LHCN-M2 (cell line): Measurements from ENCODE around the gene SPOP. TPM values are rescaled to one million over a fixed set of nuclear protein-coding genes. Genes with fewer than 3 reads are reported as not detected.
A peak's percentile ranks its signal among the peaks of the same experiment; 100 is the strongest.
"Not testable (repeated sequence)": the region's sequence is repeated elsewhere in the genome, so short reads cannot be mapped to it uniquely, and the experiment has no call there.

ENCODE experiments used
- DNase-seq: peaks from one replicate; pipeline ENCODE4 v3.0.0-alpha.2; 2012; ENCODE audit warnings: low read depth
- total RNA-seq: library from RNA; depleted of rRNA; stranded (reverse); fragments of >200 nt; gene quantifications from 2 replicates; pipeline ENCODE4 v1.2.3, GENCODE V29; 2014

The SPOP gene
- total RNA-seq, 1 experiment from 2014 or later: 32.7 TPM

DNA sequence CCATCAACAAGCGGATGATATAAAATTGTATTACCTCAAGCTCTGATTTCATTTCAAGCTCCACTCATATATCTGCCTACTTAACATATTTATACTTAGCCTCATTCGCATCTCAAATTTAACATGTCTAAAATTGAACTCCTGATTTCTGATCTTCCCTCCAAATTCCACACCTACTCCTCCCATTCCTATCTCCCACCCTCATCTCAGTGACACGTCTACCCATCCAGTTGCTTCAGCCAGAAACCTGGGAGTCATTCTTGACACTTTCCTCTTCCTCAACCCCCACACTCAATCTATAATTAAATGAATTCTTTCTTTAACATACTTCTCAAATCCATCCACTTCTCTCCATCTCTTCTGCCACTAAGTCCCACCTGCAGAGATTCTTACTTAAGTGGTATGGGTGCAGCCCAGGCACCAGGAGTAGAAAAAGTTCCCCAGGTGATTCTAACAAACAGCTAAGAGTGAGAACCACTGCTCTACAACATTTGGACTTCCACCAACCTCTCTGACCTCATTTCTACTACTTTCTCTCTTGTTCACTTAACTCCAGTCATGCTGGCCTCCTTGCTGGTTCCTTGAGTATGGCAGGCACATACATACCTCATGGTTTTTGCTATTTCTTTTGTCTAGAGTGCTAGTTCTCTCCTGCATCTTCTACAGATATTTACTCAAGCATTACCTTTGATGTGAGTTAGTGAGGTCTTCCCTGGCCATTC, 18.1 kb downstream of the SPOP start:
- DNase-seq: no peak

DNA sequence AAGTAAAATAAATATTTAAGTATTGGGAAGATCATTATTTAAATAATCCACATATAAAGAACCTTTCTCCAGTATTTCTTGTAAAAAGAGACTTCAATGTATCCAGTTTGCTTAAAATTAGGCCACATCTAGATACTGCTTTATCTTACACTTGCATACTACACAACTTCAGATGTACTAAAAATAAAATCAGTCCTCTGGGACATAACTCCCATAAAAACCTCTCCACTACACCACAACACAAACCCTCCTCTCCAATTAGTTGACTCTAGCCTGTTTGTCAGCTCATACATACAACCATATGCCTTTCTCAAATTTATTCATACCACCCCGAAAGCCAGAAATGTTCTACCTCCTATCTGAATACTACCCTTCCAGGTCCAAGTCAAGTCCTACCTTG, 21.6 kb downstream of the SPOP start:
- no peak for DNase-seq

DNA sequence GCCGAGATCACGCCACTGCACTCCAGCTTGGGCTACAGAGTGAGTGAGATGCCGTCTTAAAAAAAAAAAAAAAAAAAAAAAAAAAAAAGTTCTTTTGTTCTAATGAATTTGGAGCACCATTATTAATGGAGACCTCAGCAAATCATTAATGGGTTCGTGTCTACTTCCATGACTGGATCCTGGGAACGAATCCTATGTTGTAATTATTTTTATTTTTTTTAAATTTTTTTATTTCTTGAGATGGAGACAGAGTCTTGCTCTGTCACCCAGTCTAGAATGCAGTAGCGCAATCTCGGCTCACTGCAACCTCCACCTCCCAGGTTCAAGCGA, 30.7 kb downstream of the SPOP start:
- no peak for DNase-seq

DNA sequence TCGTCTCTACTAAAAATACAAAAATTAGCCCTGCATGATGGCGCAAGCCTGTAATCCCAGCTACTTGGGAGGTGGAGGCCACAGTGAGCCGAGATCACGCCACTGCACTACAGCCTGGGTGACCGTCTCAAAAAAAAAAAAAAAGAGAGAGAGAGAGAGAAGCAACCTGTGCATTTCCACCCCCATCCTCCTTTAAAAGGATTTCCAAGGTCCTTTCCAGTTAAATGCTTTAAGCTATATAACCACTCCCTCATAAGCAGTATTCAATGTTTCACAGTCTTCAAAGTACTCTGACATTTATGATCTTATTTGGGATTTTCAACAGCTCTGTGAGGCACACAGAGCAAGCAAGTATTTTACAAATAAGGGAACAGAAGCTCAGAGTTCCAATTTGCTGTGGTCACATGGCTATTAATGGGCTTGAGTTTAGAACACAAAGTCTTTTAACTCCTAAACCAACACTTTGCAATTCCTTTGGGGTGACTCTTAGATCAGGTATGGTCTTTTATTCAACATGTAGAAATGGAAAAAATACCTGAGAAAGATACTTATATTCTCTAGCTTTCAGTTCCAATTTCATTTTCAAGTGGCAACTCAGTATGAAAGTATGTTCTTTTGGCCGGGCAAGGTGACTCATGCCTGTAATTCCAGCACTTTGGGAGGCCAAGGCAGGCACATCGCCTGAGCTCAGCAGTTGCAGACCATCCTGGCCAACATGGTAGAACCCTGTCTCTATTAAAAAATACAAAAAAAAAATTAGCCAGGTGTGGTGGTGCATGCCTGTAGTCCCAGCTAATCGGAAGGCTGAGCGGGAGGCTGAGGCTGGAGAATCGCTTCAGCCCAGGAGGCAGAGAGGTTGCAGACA, 31.3 kb downstream of the SPOP start:
- DNase-seq: peak; percentile 83

DNA sequence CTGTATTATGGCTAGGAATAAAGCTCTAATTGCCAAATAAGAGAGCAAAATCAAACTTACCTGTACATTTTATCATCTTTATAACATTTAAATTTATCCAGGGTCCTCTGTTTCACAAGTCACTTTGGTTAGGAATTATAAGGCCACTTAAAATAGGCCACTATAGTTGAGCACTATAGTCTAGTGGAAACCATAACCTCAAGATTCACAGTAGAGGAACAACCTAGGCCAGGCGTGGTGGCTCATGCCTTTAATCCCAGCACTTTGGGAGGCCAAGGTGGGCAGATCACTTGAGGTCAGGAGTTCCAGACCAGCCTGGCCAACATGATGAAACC, 31.9 kb downstream of the SPOP start:
- not testable (repeated sequence) for DNase-seq

DNA sequence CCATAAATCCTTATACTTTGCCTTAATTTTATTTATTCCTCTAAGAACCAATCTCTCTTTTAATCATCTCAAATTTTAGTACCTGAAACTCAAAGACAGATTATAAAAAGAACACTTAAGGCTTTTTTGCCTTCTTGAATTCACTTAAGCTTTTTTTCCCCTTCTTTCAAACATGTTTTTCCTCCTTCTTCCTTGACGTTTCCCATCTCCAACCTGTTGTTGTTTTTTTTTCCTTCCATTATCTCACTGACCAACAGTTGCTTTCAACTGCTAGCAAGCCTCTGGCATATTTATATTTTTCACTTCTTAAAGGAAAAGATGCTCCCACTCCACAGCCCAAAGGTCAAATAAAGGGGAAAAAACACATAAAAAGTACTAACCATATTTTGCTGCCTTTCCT, 32.2 kb downstream of the SPOP start:
- DNase-seq: peak; percentile 15

DNA sequence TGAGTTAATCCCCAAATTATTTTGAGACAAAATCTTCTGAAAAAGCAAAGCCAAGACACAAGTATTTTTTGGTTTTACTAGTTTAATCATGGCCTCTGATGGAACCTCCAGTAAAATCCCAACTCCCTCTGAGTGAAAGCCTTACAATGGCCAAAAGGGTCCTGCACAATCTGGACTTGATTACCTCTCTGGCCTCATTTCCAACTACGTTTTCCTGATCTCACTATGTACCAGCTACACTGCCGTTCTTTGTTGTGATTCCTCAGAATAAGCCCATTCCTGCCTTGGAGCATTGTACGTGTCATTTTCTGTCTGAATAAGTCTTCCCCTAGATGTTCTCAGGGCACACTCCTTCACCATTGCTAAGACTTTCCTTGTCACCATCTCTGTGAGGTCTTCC, 37.3 kb downstream of the SPOP start:
- no peak for DNase-seq

DNA sequence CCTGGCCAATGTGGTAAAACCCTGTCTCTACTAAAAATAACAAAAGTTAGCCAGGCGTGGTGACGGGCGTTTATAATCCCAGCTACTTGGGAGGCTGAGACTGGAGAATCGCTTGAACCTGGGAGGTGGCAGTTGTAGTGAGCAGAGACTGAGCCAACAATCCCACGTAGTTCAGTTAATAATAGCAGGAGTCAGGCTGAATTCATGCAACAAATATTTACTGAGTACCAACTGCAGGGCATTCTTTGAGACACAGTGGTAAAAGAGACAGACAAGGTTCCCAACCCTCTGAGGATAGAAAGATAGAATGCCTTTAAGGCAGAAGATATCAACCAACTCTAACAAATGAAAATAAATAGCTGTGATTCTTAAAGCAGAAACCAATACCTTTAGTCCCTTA, 39.1 kb downstream of the SPOP start:
- DNase-seq: peak; percentile 6

DNA sequence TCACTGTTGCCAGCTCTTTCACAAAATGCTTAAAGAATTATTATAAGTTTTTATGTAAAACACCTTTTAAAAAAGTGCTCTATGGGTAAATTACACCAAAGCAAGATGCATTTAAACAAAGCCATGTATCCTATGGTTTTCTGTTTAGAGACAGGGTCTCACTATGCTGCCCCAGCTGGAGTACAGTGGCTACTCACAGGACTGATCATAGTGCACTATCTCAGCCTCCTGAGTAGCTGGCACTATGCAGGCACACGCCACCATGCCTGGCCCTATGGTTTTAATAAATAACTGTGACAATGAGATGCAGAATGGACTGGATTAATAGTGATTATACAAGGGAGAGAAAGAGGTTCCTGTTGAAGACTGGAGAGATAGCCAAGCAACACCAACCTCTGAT, 40.2 kb downstream of the SPOP start:
- no peak for DNase-seq

DNA sequence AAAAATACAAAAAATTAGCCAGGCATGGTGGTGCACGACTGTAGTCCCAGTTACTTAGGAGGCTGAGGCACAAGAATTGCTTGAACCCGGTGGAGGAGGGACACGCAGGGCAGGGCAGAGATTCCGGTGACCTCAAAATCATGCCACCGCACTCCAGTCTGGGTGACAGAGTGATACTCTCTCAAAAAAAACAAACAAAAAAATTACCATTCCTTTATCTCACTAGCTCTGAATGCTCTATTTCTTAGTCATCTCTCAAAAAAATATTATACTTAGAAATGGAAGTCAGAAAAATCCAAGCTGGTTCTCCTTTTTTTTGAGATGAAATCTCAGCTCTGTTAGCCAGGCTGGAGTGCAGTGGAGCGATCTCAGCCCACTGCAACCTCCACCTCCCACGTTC, 40.8 kb downstream of the SPOP start:
- peak; percentile 36 for DNase-seq

DNA sequence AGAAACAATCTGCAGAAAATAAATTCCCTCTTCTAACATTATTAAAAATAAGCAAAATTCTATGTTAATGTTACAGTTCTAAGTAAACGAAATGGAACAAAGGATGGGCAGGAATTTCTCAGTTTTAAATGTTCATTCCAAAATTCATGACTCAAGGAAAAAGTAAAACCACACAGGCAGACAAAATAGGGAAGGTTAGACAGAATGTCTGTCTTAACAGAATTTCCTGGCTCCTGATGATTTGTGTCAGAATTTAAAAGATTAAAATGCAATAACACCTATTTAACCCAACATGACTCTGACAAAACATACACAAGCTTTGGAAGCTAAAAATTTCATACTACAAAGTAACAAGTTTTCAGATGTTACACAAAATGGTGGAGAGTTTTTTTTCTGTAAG, 42.8 kb downstream of the SPOP start:
- DNase-seq: no peak

DNA sequence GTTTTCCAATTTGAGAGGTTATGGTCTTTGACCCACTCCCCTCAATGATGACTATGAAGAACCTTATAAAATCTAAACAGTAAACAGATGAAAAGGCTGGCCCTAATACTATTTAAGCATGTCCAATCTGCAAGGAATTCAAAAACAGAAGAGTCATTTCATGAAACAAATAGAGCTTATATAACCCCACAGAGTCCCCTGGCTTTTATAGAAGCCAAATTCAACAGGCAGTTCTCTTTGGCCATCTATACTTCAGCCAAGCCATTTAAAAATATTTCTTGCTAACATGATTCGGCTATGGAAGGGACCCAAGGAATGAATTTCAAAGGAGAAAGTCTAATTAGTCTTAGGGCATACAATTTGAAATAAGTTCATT, 43.4 kb downstream of the SPOP start:
- DNase-seq: no peak

DNA sequence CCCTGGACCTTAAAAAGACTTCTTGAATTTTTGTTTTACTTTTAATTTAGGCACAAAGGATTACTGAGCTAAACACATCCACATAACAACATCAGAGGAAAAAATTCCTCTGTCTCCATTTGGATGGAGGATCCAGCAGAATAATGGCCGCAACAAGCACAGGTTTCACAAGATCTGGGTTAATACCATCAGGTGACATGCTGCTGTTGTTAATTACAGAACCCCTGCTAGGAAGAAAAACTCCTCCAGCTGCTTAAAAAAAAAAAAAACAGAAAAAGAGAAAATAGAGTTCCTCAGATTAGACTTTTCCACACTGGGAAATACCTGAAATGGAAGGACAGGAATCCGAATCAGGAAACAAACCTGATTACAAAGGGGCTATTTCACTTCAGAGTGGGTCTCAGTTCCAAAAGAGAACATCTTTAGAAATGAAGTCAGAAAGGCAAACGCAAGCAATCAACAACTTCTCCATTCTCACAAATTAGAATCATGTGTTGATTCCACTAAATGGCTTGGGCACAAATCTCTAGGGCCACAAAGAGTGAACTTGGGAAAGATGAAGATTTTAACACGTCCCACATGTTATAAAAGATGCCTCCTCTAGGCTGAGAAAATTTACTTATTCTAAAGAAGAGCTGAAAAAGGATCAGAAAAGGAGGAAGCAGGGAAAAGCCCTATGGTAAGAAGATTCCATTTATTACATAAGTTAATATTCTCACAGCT, 44.0 kb downstream of the SPOP start:
- no peak for DNase-seq

DNA sequence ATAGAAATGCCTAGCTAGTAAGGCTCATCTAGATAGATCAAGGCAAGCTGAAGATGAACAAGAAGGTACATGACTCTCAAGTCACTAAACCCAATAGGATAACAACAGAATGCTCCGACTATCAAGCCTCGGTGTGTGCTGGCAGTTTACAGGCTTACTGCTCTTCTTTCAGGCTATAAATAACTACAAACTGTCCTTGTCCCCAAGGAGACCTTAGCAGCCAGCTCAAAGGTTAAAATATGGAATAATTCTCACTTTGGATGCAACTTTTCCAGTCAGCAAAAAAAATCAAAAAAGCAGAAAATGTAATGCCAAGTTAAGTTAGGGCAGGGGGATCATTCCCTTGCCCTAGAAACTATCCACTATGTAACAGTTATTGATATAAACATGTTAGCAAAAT, 44.6 kb downstream of the SPOP start:
- DNase-seq: no peak

DNA sequence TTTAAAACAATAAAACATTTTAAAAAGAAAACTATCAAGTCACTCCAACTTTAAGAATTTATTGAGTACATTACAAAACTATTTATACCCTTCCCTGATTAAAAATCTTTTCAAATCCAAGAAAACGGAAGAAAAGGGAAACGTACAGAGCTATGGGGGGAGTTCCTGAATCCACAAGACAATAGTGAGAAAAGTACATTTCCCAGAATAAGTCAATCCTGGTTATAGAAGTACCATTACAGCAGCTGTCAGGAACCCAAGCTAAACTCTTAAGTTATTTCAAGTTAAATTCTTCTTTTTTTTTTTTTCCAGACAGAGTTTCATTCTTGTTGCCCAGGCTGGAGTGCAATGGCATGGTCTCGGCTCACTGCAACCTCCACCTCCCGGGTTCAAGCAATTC, 45.7 kb downstream of the SPOP start:
- DNase-seq: no peak

DNA sequence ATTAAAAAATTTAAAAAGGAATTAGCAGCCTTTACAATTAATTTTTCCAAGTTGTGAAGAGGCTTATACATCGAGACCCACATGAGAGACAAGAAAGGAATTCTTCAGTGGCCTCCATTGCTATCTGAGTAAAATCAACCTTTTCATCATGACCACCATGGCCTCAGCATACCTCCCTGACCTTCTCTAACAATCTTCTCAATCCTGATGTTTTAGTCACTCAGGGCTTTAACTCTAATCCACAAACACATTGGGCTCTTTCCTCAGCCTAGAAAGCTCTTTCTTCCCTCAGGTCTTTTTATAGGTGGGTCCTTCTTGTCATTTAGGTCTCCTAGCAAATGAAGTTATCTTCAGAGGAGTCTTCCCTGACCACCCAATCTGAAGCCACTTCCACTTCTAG, 46.4 kb downstream of the SPOP start:
- no peak for DNase-seq

DNA sequence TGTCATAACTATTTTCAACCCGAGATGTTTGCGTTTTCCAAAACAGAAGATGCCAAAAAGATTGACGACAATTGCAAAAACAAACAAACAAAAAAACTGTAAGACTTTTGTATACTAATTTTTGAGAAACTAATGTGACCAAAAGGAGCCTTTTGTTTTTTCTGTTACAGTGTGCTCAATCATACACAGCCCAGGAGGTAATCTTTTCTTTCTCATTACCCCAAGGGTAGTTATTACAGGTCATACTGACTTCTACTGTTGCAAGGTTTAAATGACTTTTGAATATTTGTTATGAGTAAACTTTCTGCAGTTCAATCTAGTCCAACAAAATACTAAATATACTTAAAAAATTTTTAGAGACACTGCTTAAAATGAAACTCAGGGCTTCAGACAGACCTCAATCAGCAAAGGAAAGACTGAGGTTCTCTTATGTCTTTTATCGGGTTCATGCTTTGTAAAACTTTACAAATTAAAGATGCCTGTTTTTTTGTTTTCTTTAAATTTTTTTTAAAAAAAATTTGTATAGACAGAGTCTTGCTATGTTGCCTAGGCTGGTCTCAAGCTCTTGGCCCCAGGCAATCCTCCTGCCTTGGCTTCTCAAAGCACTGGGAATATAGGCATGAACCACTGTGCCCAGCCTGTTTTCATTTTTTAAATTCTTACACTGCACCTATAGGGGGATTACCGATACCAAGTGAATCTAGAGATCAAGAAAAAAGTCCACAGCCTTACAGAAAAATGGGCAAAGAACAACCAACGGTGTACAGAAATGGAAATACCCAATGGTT, 47.6 kb downstream of the SPOP start:
- no peak for DNase-seq

DNA sequence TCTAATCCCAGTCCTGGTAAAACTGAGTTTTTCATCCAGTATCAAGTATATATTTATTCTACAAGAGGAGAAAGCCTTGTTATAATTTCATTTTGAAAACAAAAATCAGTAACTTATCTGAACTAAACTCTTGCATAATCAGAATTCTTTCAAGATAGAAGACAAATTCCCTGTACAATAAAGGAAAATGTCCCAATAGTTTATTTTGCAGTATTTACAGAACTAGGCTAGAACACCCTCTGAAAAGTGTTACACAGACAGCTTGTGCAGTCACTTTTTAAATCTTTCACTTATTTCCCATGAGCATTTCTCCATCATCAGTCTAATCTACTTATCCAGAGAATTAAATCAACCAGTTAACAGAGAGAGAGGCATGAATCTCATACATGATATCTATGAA, 48.5 kb downstream of the SPOP start:
- DNase-seq: no peak

DNA sequence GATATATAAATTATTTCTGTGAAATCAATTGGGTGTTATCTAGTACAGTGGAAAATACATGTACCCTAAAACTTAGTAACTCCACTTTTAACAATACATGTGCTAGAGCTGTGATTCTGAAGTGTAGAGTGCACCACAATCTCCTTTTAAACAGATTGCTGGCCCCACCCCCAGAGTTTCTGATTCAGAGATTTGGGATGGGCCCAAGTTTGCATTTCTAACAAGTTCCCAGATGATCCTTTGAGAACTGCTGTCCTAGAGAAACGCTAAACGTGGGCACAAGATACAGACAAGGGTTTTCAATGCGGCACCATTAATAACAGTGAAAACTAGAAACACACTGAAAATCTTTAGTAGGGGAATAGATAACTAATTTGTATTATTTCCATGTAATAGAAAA, 53.0 kb downstream of the SPOP start:
- DNase-seq: peak; percentile 45

DNA sequence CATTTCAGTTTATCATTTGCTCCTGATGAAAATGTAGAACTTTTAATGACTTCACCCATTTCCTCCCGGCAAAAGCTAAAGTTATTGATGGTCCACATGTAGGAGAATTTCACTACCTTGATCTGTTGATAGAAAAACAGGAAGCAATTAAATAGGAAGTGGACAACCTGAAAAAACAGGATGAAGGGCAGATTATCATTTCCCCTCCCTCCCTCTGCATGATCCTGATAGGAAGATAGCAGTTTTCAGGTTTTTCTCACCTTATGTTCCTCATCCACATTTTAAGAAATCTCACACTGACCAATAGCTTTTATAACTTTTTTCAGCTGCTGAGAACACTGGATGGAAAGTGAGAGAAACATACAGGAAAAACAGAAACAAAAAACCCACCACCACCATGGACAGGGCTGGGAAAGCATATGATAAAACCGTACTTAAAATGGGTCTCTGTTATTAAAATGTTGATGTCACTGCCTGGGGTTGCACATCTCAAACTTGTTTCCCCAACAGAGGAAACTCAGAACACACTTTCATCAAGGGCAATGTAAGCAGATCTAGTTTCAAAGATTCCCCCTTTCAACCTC, 55.9 kb downstream of the SPOP start:
- no peak for DNase-seq

DNA sequence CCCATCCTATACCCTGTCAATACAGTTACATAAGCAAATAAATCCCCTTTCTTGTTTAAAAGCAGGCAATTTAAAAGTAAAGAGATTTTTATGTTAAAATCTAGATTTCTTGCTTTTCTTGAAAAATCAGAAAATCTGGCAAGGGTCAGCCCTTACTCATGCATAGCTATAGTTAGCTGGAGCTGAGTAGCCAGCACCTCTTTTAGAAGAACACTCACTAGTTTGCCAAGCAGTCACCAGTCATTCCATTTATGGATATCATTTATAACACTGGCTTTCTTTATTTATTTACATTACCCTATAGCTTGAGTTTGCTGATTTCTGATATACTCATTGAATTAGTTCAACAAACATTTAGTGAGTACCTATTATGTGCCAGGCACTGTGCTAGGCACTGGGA, 56.5 kb downstream of the SPOP start:
- DNase-seq: no peak
